Measurements from ENCODE around the gene ITGB3.
A peak's percentile ranks its signal among the peaks of the same experiment; 100 is the strongest.

The ITGB3 gene

DNA sequence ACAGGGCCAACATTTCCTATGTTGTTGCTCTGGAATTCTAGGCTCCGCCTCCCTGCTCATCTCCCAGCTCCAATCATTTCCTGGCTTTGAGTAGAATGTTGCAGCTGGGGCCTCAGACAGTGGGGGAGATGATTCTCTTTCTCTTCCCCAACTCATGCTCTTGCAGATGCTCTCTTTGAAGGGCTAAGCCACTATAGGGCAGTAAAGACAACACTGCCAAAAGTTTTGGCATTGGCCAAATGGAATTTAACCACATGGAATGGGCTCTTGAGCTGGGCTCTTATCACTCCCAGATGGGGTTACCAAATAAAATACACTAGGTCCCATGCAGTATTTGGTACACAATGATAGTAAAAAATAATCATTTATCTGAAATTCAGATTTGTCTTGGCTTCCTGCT lies 50.6 kb downstream of the ITGB3 start:
- DNase-seq = no peak

DNA sequence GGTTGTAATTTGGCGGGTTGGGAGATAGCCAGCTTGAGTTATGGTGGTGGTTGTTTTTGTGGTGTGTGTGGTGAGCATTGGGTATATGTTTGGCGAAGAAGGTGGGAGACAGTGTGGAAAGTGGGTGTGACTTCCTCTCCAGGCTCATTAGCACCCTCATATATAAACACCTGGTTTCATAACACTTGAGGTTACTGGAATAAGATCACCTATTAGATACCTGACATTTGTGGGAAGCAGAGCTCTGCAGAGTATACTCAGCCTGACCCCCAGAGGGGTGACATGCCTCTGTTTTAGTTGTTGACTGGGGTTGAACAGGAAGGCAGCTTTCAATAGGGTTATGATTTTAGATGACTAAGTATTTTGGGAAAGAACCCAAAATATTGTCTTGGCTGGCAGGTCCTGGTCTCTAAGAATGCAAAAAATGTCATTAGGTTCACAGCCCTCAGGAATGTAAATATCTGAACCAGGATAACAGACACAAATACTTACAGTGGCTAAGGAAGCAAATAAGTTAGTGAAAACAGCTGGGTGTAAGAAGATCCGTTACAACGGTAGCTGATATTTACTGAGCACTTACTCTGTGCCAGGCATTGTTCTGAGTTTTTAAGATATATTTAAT lies 51.8 kb downstream of the ITGB3 start:
- no peak for DNase-seq

DNA sequence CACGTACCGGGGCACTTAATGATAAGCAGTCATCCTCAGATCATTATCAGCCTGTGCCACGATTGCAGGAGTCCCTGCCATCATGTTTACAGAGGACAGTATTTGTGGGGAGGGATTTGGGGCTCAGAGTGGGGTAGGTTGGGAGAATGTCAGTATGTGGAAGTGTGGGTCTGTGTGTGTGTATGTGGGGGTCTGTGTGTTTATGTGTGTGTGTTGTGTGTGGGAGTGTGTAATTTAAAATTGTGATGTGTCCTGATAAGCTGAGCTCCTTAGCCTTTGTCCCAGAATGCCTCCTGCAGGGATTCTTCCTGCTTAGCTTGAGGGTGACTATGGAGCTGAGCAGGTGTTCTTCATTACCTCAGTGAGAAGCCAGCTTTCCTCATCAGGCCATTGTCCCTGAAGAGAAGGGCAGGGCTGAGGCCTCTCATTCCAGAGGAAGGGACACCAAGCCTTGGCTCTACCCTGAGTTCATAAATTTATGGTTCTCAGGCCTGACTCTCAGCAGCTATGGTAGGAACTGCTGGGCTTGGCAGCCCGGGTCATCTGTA lies 56.6 kb downstream of the ITGB3 start:
- no peak for DNase-seq

DNA sequence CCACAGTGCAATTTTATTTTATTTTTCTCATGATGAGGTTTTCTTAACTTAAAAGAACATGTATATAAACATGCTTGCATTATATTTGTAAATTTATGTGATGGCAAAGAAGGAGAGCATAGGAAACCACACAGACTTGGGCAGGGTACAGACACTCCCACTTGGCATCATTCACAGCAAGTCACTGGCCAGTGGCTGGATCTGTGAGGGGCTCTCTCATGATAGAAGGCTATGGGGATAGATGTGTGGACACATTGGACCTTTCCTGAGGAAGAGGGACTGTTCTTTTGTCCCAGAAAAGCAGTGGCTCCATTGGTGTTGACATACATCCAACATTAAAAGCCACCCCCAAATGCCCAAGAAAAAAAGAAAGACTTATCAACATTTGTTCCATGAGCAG lies 57.8 kb downstream of the ITGB3 start:
- DNase-seq = no peak

DNA sequence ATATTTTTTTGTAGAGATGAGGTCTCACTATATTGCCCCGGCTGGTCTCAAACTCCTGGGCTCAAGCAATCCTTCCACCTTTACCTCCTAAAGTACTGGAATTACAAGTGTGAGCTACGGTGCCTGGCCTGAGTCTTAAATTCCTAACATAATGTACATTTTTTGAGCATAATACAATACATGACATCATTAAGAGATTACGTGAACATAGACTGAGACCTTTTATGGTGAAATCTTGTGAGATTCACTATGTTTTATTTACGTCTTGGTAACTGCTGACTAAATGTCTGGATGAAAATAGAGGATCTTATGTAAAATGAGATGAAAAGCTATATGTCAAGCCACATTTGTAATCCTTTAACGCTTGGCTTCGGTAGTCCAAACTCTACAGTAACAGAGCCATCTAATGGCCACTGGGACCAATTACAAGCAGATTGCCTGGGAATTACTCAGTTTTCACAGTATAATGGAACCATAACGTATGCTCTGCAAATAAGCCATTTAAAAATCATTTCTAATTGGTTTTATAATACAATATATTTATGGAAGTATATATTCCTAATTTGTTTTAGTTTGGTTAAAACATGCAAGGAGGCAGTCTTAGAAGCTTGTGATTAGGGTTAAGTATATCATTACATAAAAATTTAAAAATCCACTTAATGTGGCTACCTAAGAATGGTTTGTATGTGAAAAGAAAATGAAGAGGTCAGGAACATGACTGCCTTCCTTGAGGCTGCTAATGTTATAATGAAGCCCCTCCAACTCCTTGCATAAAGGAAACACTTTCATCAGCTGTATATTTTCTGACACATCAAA lies 62.0 kb downstream of the ITGB3 start:
- DNase-seq = peak; percentile 59

DNA sequence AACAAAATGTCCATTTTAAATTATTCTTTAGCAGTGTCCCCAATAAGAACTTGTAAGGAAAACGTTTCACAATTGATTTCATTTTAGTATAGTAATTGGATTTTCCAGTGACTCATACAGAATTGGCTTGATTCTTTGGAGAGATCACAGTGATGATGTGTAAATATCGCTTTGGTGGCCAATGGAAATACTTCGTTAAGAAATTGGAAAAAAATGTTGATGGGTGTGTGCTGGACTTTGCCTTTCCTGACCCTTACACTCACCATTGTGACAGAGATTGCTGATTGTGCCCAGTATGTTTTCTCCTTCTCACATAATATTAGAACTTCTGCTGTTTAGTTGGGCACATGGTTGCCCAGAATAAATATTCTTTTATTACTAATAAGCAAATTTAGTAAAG lies 62.7 kb downstream of the ITGB3 start:
- DNase-seq = no peak

DNA sequence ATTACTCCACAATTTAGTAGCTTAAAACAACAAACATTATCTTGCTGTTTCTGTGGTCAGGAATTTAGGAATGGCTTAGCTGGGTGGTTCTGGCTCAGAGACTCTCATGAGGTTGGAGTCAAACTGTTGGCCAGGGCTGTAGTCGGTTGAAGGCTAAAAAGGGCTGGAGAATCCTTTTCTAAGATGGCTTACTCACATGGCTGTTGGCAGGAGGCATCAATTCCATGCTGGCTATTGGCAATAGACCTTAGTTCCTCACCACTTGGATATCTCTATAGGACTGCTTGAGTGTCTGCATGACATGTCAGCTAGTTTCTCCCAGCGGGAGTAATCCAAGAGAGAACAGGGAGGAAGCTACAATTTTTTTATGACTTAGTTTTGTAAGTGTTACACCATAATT lies 63.5 kb downstream of the ITGB3 start:
- DNase-seq = no peak

DNA sequence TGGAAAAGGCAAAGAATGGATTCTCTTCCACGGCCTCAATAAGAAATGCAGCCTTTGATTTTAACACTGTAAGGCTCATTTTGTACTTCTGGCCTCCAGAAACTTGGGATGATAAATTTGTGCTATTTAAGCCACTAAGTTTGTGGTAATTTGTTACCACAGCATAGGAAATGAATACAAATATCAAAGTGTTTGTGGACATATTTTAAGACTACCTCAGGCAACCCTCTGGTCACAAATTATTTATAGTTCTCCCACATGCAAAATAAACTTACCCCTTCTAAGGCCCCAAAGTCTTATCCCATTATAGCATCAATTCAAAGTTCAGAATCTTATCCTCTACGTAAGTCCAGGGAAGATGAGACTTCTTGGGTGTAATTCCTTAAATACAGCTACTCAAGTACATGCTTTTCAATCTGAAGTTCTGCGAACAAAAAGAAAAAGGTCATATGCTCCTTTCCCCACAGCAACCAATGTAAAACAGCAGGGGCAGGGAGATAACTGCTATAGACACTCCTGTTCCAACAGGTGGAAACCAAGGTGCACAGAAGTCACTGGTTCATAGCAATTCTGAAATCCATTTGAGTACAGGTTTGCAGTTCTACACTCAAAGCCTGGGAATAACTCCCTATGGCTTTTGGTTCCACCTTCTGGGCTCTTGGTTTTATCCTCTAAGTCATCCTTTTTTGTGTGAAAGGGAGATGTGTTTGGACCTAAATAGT lies 64.7 kb downstream of the ITGB3 start:
- DNase-seq = no peak

DNA sequence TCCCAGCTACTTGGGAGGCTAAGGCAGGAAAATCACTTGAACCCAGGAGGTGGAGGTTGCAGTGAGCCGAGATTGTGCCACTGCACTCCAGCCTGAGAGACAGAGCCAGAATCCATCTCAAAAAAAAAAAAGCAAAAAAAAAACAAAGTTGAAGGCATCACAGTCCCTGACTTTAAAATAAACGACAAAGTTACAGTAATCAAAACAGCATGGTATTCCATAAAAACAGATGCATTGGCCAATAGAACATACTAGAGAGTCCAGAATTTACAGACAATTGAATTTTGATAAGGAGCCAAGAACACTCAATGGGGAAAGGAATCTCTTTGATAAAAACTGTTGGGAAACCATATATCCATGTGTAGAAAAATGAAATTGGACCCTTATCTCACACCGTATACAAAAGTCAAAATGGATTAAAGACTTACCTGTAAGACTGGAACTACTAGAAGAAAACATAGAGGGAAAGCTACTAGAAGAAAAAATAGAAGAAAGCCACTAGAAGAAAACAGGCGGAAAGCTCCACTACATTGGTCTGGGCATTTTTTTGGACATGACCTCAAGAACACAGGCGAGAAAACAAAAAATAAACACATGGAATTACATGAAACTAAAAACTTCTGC lies 67.4 kb downstream of the ITGB3 start:
- DNase-seq = no peak

DNA sequence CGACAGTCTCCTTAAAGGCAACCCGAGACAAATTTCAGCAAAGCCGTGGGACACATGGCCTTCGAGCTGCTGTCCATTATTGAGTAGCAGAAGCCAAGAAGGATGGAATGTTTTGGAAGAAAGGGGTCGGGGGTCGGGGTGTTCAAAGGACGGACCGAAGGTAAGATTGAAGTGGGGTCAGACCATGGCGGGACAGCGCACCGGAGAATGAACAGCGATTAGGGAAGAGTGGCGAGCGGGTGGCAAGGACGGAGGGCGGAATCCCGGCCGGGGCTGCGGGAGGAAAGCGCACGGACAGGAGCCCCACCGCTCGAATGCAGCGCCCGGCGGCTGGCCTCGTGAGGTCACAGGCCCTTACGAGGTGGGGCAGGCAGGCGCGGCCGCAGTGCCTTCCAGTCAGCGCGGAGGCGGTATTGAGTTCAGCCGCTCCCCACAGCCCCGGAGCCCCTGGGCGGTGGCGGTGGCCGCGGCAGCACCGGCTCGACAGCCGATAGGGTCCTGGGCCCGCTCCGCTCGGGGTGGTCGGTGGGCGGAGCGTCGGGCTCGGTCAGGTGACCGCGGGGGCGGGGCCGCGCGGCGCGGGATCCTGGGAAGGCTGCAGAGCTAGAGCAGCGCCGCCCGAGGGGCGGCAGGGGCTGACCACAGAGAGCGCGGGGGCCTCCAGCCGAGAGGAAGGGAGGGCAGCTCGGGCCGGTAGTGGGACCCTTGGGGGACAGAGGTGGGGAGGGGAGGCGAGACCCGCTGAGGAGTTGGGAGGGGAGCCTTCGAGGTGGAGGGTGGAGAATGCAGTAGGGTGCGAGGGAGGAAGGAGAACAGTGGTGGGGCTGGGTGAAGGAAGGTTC lies 70.0 kb downstream of the ITGB3 start, which contains the start of gene EFCAB13:
Gene EFCAB13, plus strand, starts transcription at position 574 of the 842 bp plus-strand sequence. CDS start 4,399 bp downstream, outside the sequence.
- peak; percentile 28 for DNase-seq

DNA sequence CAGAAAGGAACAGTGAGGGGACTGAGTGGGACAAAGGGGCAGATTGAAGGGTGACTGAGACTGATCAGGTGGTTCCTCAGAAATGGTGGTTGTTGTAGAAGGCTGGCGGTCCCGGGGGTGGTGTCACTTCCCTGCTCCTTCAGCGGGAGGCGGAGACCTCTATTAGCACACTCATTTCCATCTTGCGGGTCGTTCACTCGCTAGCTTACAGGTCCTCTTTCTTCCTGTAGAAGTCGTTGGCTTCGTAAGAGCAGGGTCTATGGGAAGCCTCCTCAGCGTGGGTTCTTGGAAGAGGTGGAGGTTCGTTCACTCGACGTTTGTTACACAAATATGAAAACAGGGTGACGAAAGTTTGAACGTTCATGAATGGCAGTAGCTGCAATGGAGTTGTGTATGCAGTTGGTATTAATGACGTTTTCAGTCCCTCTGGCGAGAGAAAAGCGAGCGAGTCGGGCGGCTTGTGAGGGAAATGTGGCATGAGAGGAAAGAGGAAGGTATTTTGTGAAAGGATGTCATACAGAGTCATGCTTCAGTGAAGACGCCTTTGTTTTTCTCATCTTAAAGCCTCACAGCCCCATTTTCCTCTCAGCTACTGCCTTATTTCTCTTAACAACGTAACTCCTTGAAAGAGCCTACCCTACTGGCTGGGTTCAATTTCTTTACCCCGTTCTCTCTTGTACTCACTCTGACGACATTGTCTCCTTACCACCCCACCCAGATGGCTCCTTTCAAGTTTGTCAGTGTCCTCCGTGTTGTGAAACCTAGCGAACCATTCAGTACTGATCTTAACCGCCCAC lies 70.8 kb downstream of the ITGB3 start:
- no peak for DNase-seq

DNA sequence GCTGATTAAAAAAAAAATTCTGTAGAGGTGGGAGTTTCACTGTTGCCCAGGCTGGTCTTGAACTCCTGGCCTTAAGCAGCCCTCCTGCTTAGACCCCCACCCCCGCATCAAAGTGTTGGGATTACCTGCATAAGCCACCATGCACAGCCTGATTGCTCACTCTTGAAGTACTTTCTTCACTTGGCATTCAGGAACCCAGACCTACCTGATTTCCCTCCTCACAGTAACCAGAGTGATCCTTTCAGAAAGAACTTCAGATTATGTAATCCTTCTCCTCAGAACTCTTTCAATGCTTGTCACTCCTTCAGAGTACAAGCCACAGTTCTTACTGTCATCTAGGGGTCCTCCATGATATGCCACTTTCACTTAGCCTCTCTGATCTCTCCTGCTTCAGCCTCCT lies 71.5 kb downstream of the ITGB3 start:
- no peak for DNase-seq

DNA sequence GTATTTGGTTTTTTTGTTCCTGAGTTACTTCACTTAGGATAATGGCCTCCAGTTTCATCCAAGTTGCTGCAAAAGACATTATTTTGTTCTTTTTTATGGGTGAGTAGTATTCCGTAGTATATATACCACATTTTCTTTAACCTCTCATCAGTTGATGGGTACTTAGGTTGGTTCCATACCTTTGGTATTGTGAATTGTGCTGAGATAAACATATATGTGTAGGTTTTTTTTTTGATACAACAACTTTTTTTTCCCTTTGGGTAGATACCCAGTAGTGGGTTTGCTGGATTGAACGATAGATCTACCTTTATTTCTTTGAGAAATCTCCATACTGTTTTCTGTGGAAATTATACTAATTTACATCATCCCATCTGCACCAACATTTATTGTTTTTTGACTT lies 76.9 kb downstream of the ITGB3 start:
- no peak for DNase-seq

DNA sequence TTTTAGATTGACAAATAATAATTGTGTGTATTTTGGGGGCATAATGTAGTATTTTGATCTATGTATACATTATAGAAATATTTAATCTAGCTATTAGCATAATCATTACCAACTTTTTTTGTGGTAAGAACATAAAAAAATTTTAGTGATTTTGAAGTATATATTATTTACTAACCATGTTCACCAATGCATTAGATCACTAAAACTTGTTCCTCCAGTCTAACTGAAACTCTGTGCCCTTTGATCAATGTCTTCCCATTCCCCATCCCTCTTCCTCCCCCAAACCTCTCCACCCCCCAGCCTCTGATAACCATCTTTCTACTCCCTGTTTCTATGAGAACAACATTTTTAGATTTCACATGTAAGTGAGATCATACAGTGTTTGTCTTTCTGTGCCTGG lies 78.7 kb downstream of the ITGB3 start:
- DNase-seq = no peak

DNA sequence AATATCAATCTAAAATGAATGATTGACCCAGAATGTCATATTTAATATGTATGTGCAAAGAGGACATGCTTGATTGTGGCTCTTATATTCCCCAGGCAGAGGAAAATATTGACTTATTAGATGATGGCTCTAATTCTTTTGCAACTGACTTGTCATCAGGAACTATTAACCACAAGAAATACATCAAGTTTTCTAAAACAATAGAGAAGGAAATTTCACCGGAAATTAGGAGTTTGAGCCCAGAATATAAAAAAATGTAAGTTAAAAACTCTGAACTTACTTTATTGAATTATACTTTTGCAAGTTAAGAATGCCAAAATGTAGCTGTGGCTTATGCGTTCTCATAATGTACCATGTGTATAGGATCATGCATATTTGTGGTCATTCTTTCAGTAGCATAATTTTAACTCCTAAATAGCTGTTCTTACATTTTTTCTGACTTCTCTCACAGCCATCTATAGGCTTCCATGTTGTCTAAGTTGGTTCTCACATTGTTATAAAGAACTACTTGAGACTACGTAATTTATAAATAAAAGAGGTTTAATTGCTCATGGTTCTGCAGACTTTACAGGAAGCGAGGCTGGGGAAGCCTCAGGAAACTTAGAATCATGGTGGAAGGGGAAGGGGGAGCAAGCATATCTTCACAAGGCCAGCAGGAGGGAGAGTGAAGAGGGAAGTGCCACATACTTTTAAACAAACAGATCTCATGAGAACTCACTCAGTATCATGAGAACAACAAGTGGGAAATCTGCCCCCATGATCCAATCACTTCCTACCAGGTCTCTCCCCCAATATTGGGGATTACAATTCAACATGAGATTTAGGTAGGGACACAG lies 81.7 kb downstream of the ITGB3 start:
- no peak for DNase-seq

DNA sequence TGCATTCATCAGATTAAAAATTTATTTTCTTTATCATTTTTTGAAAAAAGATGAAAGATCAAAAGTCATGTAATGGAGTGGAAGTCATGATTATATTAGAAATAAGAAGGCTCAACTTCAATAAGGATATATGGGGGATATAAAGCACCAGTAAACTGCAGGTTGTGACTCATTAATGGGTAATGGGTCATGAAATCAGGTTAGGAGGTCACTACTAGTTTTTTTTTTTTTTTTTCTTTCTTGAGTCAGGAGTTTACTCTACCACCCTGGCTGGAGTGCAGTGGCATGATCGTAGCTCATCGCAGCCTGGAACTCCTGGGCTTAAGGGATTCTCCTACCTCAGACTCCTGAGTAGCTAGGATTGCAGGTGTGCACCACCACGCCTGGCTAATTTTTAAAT lies 84.4 kb downstream of the ITGB3 start:
- DNase-seq = no peak

DNA sequence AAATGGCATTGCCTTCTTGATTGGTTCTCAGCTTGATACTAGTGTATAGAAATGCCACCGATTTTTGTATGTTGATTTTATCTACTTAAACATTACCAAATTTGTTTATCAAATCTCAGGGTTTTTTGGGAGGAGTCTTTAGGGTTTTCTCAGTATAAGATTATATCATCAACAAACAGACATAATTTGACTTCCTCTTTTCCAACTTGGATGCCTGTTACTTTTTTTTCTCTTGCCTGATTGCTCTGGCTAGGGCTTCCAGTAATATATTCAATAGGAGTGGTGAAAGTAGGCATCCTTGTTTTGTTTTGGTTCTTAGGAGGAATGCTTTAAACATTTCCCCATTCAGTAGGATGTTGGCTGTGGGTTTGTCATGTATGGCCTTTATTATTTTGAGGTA lies 99.2 kb downstream of the ITGB3 start:
- DNase-seq = no peak

DNA sequence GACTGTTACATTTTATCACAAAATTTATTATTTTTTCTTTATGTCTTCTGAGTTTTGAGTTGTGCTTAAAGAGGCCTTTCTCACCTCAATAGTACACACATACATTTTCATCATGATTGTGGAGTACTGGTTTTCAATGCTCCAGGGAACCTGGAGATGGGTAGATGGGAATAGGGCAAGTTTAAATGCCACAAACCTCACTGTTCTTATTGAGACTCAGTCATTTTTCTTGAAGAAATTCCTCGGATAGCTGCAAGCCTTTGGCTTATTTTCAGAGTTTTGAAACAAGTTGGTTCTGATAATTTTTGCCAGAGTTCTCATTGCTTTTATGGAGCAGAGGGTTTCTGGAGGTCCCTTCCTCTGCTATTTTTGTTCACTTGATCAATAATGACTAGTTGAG lies 105.0 kb downstream of the ITGB3 start:
- DNase-seq = no peak

All from midbrain (tissue), 1 donor.